Mesothelial cell of epicardium (in vitro differentiated cells): ENCODE measurements around the gene SYT6. TPM values are rescaled to one million over a fixed set of nuclear protein-coding genes. Genes with fewer than 3 reads are reported as not detected.

ENCODE experiments used
- DNase-seq, 2 experiments: peaks; one replicate each; pipeline ENCODE4 v3.0.0; 2021; ENCODE audit warnings: low spot score in 2 of 2; ENCODE audit not compliant: unreplicated experiment in 2 of 2
- H3K27ac Mint-ChIP-seq: 2 replicates; pipeline ENCODE4 v1.8.0; 2021; ENCODE audit warnings: mixed read lengths
- H3K27me3 Mint-ChIP-seq: 2 replicates; pipeline ENCODE4 v1.8.0; 2021; ENCODE audit warnings: low read depth, mixed read lengths
- H3K36me3 Mint-ChIP-seq: 2 replicates; pipeline ENCODE4 v1.8.0; 2021; ENCODE audit warnings: mixed read lengths
- H3K4me1 Mint-ChIP-seq: 2 replicates; pipeline ENCODE4 v1.8.0; 2021; ENCODE audit warnings: mixed read lengths
- H3K4me3 Mint-ChIP-seq: 2 replicates; pipeline ENCODE4 v1.8.0; 2021; ENCODE audit warnings: mild to moderate bottlenecking, moderate library complexity, mixed read lengths
- H3K9me3 Mint-ChIP-seq: 2 replicates; pipeline ENCODE4 v1.8.0; 2021; ENCODE audit warnings: mixed read lengths
- CTCF ChIP-seq: fragments of 200-600 bp; sonication (generic); IDR thresholded peaks from one replicate; pipeline ENCODE4 v1.5.0; 2021; ENCODE audit warnings: antibody characterized with exemption; ENCODE audit not compliant: unreplicated experiment
- total RNA-seq: library from RNA; stranded (reverse); gene quantifications from 3 replicates; pipeline ENCODE4 v1.2.1, GENCODE V29; 2021

The SYT6 gene
- total RNA-seq, 1 donor from 2014 or later = 0.09 TPM

DNA sequence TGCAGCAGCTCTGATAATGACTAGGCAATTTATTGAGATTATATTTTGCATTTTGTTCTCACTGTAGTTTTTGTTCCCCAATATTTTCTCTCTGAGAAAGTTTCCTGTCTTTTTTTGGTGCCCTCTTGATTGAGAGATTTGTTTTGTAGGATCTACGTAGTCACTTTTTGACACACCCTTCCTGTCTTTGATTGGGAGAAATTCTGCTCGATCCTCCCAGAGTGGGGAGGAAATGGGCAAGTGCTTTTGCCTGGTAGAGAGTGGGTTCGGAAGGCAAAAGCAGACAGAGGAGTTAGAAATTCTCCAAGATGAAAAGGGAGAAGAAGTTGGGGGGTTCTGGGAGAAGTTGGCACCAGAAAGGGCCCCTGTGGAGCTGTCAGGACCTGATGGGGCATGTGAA, 42.1 kb upstream of the SYT6 start:
- H3K27me3 Mint-ChIP-seq = peaks cover 81% of the 10 kb centered on the region
- no peak overlapping the region for H3K27ac Mint-ChIP-seq
- H3K36me3 Mint-ChIP-seq = no peaks in the 10 kb centered on the region
- no peak for TF ChIP-seq CTCF
- H3K9me3 Mint-ChIP-seq = peaks cover 12% of the 10 kb centered on the region
- H3K4me1 Mint-ChIP-seq = peaks cover 3% of the 10 kb centered on the region
- no peak overlapping the region for H3K4me3 Mint-ChIP-seq
- no peak for DNase-seq

GRCh38 chr1:114192328-114192727, 38.7 kb upstream of the SYT6 start:
- no peaks in the 10 kb centered on the region for H3K36me3 Mint-ChIP-seq
- H3K4me1 Mint-ChIP-seq = no peaks in the 10 kb centered on the region
- no peak overlapping the region for H3K4me3 Mint-ChIP-seq
- no peak for DNase-seq
- H3K27ac Mint-ChIP-seq = no peak overlapping the region
- TF ChIP-seq CTCF = no peak
- H3K9me3 Mint-ChIP-seq = peaks cover 12% of the 10 kb centered on the region
- peaks cover 74% of the 10 kb centered on the region for H3K27me3 Mint-ChIP-seq

DNA sequence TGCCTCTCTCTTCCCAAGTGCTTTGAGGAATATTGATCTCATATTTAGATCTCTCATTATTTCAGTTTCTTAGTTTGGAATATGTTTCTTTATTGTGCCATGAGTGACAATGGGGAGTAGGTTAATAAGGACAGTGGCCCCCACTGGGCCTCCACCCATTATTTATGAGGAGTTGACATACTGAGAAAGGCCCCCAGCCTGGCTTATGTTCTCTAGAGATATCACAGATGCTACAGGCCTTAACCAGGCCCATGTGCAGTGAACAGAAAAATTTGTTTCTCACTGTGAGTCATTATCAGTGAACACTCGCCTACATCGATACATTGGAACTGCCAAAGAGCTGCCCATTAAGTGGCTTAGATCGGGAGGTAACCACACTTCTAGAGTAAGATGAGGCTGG, 35.7 kb upstream of the SYT6 start:
- no peak for DNase-seq
- no peaks in the 10 kb centered on the region for H3K4me1 Mint-ChIP-seq
- no peaks in the 10 kb centered on the region for H3K36me3 Mint-ChIP-seq
- TF ChIP-seq CTCF = no peak
- H3K27ac Mint-ChIP-seq = no peak overlapping the region
- H3K9me3 Mint-ChIP-seq = peaks cover 3% of the 10 kb centered on the region
- H3K27me3 Mint-ChIP-seq = peaks cover 57% of the 10 kb centered on the region
- H3K4me3 Mint-ChIP-seq = no peak overlapping the region

- DNase-seq = no peak
- Mint-ChIP-seq H3K4me3 (no peak overlapping the region), H3K9me3 (peaks cover 3% of the 10 kb centered on the region), H3K27me3 (peaks cover 22% of the 10 kb centered on the region), H3K27ac (no peak overlapping the region), H3K36me3 (no peaks in the 10 kb centered on the region), H3K4me1 (no peaks in the 10 kb centered on the region)
- TF ChIP-seq CTCF = no peak
Measured at GRCh38 chr1:114181356-114181755, 27.7 kb upstream of the SYT6 start.

GRCh38 chr1:114180742-114181141, 27.1 kb upstream of the SYT6 start:
- Mint-ChIP-seq H3K27ac (no peak overlapping the region), H3K4me3 (no peak overlapping the region), H3K36me3 (no peaks in the 10 kb centered on the region), H3K4me1 (no peaks in the 10 kb centered on the region), H3K27me3 (peaks cover 25% of the 10 kb centered on the region), H3K9me3 (peaks cover 3% of the 10 kb centered on the region)
- TF ChIP-seq CTCF = no peak
- no peak for DNase-seq

DNA sequence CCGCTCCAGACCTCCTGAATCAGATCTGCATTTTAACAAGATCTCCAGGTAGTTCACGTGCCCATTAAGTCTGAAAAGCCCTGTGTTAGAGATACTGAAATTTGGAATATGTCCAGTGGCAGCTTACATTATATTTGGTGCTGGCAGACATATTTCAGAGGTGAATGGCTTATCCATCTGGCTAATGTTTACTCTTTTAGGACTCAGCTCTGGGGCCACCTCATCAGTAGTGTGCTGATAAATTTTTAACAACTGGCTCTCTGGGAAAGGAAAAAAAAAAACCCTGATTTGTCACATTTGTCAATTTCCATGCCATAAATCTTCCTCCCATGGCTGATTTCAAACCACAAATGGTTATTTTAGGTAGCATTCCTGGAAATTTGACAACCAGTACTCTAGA, 25.3 kb upstream of the SYT6 start:
- no peak for DNase-seq
- Mint-ChIP-seq H3K36me3 (no peaks in the 10 kb centered on the region), H3K4me1 (no peaks in the 10 kb centered on the region), H3K4me3 (no peak overlapping the region), H3K27me3 (peaks cover 22% of the 10 kb centered on the region), H3K27ac (no peak overlapping the region), H3K9me3 (no peaks in the 10 kb centered on the region)
- no peak for TF ChIP-seq CTCF
